Cortex of kidney (tissue), 1 donor: Measurements from ENCODE around the gene KCTD2.
"Not testable (repeated sequence)": the region's sequence is repeated elsewhere in the genome, so short reads cannot be mapped to it uniquely, and the experiment has no call there.

Source experiments
- DNase-seq: peaks from one replicate; lab custom pipeline; 2025; lab: John Stamatoyannopoulos, UW

The KCTD2 gene

GRCh38 chr17:75051941-75052340, 4.9 kb downstream of the KCTD2 start:
- no peak for DNase-seq

- DNase-seq, result no peak
Observed at GRCh38 chr17:75059369-75060345, 12.6 kb downstream of the KCTD2 start.

- DNase-seq, result no peak
Observed at GRCh38 chr17:75060434-75061054, 13.5 kb downstream of the KCTD2 start.

- DNase-seq, result no peak
Observed at GRCh38 chr17:75061055-75061438, 14.0 kb downstream of the KCTD2 start.

GRCh38 chr17:75061618-75062017, 14.6 kb downstream of the KCTD2 start:
- no peak for DNase-seq

GRCh38 chr17:75063201-75063600, 16.2 kb downstream of the KCTD2 start:
- DNase-seq, result no peak

GRCh38 chr17:75063626-75064025, 16.6 kb downstream of the KCTD2 start:
- DNase-seq, result no peak

GRCh38 chr17:75064040-75064439, 17.0 kb downstream of the KCTD2 start:
- DNase-seq, result no peak

- no peak for DNase-seq
Observed at GRCh38 chr17:75064460-75064859, 17.4 kb downstream of the KCTD2 start.

GRCh38 chr17:75064867-75065561, 18.0 kb downstream of the KCTD2 start:
- no peak for DNase-seq

- DNase-seq, result no peak
Observed at GRCh38 chr17:75065562-75066151, 18.6 kb downstream of the KCTD2 start.

- no peak for DNase-seq
Observed at GRCh38 chr17:75067856-75068255, 20.8 kb downstream of the KCTD2 start.

GRCh38 chr17:75068750-75069149, 21.7 kb downstream of the KCTD2 start:
- DNase-seq, result no peak

GRCh38 chr17:75069783-75070182, 22.8 kb downstream of the KCTD2 start:
- DNase-seq, result no peak

- not testable (repeated sequence) for DNase-seq
Observed at GRCh38 chr17:75071478-75072271, 24.6 kb downstream of the KCTD2 start.

- not testable (repeated sequence) for DNase-seq
Observed at GRCh38 chr17:75072909-75073308, 25.9 kb downstream of the KCTD2 start.

GRCh38 chr17:75073618-75074047, 26.6 kb downstream of the KCTD2 start:
- no peak for DNase-seq

GRCh38 chr17:75074532-75074931, 27.5 kb downstream of the KCTD2 start:
- DNase-seq, result no peak

GRCh38 chr17:75075597-75076336, 28.7 kb downstream of the KCTD2 start:
- DNase-seq, result no peak

- DNase-seq, result no peak
Observed at GRCh38 chr17:75077072-75077495, 30.1 kb downstream of the KCTD2 start.
